Activated CD4-positive, alpha-beta memory T cell treated with anti-CD3 and anti-CD28 coated beads for 36 hours (primary cell): Measurements from ENCODE around the gene PLCL1. TPM values are rescaled to one million over a fixed set of nuclear protein-coding genes. Genes with fewer than 3 reads are reported as not detected.

ENCODE experiments used
- CTCF ChIA-PET: fragments of 350-600 bp; sonication (Branson Sonifier 250); formaldehyde crosslinking; loops from one replicate; lab custom pipeline; 2021; ENCODE audit warnings: antibody characterized with exemption, inconsistent platforms; lab: Charles Lee
- POLR2A ChIA-PET: fragments of 350-600 bp; sonication (Branson Sonifier 250); formaldehyde crosslinking; loops from one replicate; lab custom pipeline; 2021; ENCODE audit warnings: antibody characterized with exemption; lab: Charles Lee
- DNase-seq: peaks from one replicate; pipeline ENCODE4 v3.0.0-alpha.2; 2020
- H3K27ac Mint-ChIP-seq: one replicate; pipeline ENCODE4 v1.8.0; 2021; ENCODE audit warnings: mixed read lengths
- H3K27me3 Mint-ChIP-seq: one replicate; pipeline ENCODE4 v1.8.0; 2021; ENCODE audit warnings: mixed read lengths
- H3K36me3 Mint-ChIP-seq: one replicate; pipeline ENCODE4 v1.8.0; 2021; ENCODE audit warnings: mixed read lengths
- H3K4me1 Mint-ChIP-seq: one replicate; pipeline ENCODE4 v1.8.0; 2021; ENCODE audit warnings: low read depth, mixed read lengths
- H3K4me3 Mint-ChIP-seq: one replicate; pipeline ENCODE4 v1.8.0; 2021; ENCODE audit warnings: mild to moderate bottlenecking, mixed read lengths
- H3K9me3 Mint-ChIP-seq: one replicate; pipeline ENCODE4 v1.8.0; 2021; ENCODE audit warnings: mixed read lengths
- intact Hi-C: fragments of 100-400 bp; cut with micrococcal nuclease; formaldehyde crosslinking; loops from one replicate; pipeline ENCODE4 v1.15.1; 2023
- total RNA-seq, 2 experiments: library from RNA; stranded (reverse); gene quantifications; one replicate each; pipeline ENCODE4 v1.2.3, GENCODE V29; 2021

PLCL1 gene
- total RNA-seq, 2 experiments from 2014 or later = 1.7 to 1.9 TPM

- H3K27ac Mint-ChIP-seq = no peak overlapping the region
- POLR2A ChIA-PET = interaction anchor here (0.6 kb wide), 1 partner anchor 8 kb away, joined by 3 read pairs; no protein-coding TSS in a partner anchor
- CTCF ChIA-PET = interaction anchor here (0.6 to 1.7 kb wide), 4 partner anchors 72 to 1634 kb away, joined by 3 to 5 read pairs (median 4); no protein-coding TSS in a partner anchor
- no peaks in the 10 kb centered on the region for H3K36me3 Mint-ChIP-seq
- H3K27me3 Mint-ChIP-seq = no peaks in the 10 kb centered on the region
- peaks cover 2% of the 10 kb centered on the region for H3K4me1 Mint-ChIP-seq
- intact Hi-C loops = no loop called here
- no peak overlapping the region for H3K4me3 Mint-ChIP-seq
- no peaks in the 10 kb centered on the region for H3K9me3 Mint-ChIP-seq
- no peak for DNase-seq
Measured at GRCh38 chr2:198055716-198056115, 251.3 kb downstream of the PLCL1 start.

- Mint-ChIP-seq H3K4me1 (peaks cover 2% of the 10 kb centered on the region), H3K36me3 (no peaks in the 10 kb centered on the region), H3K9me3 (no peaks in the 10 kb centered on the region), H3K4me3 (no peak overlapping the region), H3K27me3 (no peaks in the 10 kb centered on the region), H3K27ac (no peak overlapping the region)
- DNase-seq = no peak
- intact Hi-C loops = no loop called here
- POLR2A ChIA-PET = no interaction called here
- CTCF ChIA-PET = interaction anchor here (1.7 kb wide), 1 partner anchor 240 kb away, joined by 4 read pairs; no protein-coding TSS in a partner anchor
Measured at GRCh38 chr2:198056836-198057235, 252.4 kb downstream of the PLCL1 start.

- DNase-seq = no peak
- ChIA-PET POLR2A (no interaction called here), CTCF (no interaction called here)
- intact Hi-C loops = no loop called here
- peaks cover 4% of the 10 kb centered on the region for H3K4me1 Mint-ChIP-seq
- H3K9me3 Mint-ChIP-seq = no peaks in the 10 kb centered on the region
- H3K4me3 Mint-ChIP-seq = no peak overlapping the region
- H3K27me3 Mint-ChIP-seq = no peaks in the 10 kb centered on the region
- H3K36me3 Mint-ChIP-seq = no peaks in the 10 kb centered on the region
- H3K27ac Mint-ChIP-seq = no peak overlapping the region
Measured at GRCh38 chr2:198059800-198060199, 255.4 kb downstream of the PLCL1 start.

GRCh38 chr2:198060277-198060676 lies 255.9 kb downstream of the PLCL1 start:
- CTCF ChIA-PET = interaction anchor here (0.6 kb wide), 1 partner anchor 59 kb away, joined by 3 read pairs; no protein-coding TSS in a partner anchor
- intact Hi-C loops = no loop called here
- Mint-ChIP-seq H3K27me3 (no peaks in the 10 kb centered on the region), H3K9me3 (no peaks in the 10 kb centered on the region), H3K4me3 (no peak overlapping the region), H3K36me3 (no peaks in the 10 kb centered on the region), H3K4me1 (peaks cover 4% of the 10 kb centered on the region), H3K27ac (no peak overlapping the region)
- DNase-seq = no peak
- POLR2A ChIA-PET = no interaction called here

GRCh38 chr2:198062826-198063225 lies 258.4 kb downstream of the PLCL1 start:
- H3K4me1 Mint-ChIP-seq = peaks cover 4% of the 10 kb centered on the region
- ChIA-PET CTCF (interaction anchor here (1.0 to 1.1 kb wide), 2 partner anchors 174 to 234 kb away, joined by 3 read pairs; no protein-coding TSS in a partner anchor), POLR2A (no interaction called here)
- intact Hi-C loops = no loop called here
- H3K36me3 Mint-ChIP-seq = no peaks in the 10 kb centered on the region
- H3K9me3 Mint-ChIP-seq = no peaks in the 10 kb centered on the region
- no peak overlapping the region for H3K4me3 Mint-ChIP-seq
- DNase-seq = no peak
- H3K27ac Mint-ChIP-seq = no peak overlapping the region
- no peaks in the 10 kb centered on the region for H3K27me3 Mint-ChIP-seq

GRCh38 chr2:198063242-198063641 lies 258.8 kb downstream of the PLCL1 start:
- POLR2A ChIA-PET = no interaction called here
- Mint-ChIP-seq H3K27ac (no peak overlapping the region), H3K36me3 (no peaks in the 10 kb centered on the region), H3K27me3 (no peaks in the 10 kb centered on the region), H3K9me3 (no peaks in the 10 kb centered on the region), H3K4me3 (no peak overlapping the region), H3K4me1 (peaks cover 4% of the 10 kb centered on the region)
- no peak for DNase-seq
- CTCF ChIA-PET = interaction anchor here (0.9 to 1.1 kb wide), 3 partner anchors 10 to 234 kb away, joined by 3 read pairs; no protein-coding TSS in a partner anchor
- intact Hi-C loops = no loop called here

GRCh38 chr2:198065322-198065721 lies 260.9 kb downstream of the PLCL1 start:
- POLR2A ChIA-PET = no interaction called here
- Mint-ChIP-seq H3K4me3 (no peak overlapping the region), H3K9me3 (no peaks in the 10 kb centered on the region), H3K27ac (no peak overlapping the region), H3K27me3 (no peaks in the 10 kb centered on the region), H3K4me1 (peaks cover 4% of the 10 kb centered on the region), H3K36me3 (no peaks in the 10 kb centered on the region)
- intact Hi-C loops = no loop called here
- DNase-seq = no peak
- CTCF ChIA-PET = interaction anchor here (2.2 kb wide), 1 partner anchor 11 kb away, joined by 9 read pairs; no protein-coding TSS in a partner anchor

GRCh38 chr2:198066597-198066996 lies 262.2 kb downstream of the PLCL1 start:
- CTCF ChIA-PET = interaction anchor here (2.2 kb wide), 1 partner anchor 12 kb away, joined by 9 read pairs; no protein-coding TSS in a partner anchor
- no peak for DNase-seq
- Mint-ChIP-seq H3K36me3 (no peaks in the 10 kb centered on the region), H3K9me3 (no peaks in the 10 kb centered on the region), H3K27me3 (no peaks in the 10 kb centered on the region), H3K27ac (no peak overlapping the region), H3K4me3 (no peak overlapping the region), H3K4me1 (peaks cover 4% of the 10 kb centered on the region)
- POLR2A ChIA-PET = interaction anchor here (0.6 to 0.7 kb wide), 2 partner anchors 9 to 148 kb away, joined by 3 read pairs; no protein-coding TSS in a partner anchor
- intact Hi-C loops = no loop called here

GRCh38 chr2:198072655-198073054 lies 268.3 kb downstream of the PLCL1 start:
- no peak for DNase-seq
- H3K4me1 Mint-ChIP-seq = no peaks in the 10 kb centered on the region
- no peak overlapping the region for H3K27ac Mint-ChIP-seq
- no peaks in the 10 kb centered on the region for H3K9me3 Mint-ChIP-seq
- H3K4me3 Mint-ChIP-seq = no peak overlapping the region
- ChIA-PET POLR2A (no interaction called here), CTCF (no interaction called here)
- intact Hi-C loops = no loop called here
- no peaks in the 10 kb centered on the region for H3K36me3 Mint-ChIP-seq
- no peaks in the 10 kb centered on the region for H3K27me3 Mint-ChIP-seq

GRCh38 chr2:198073253-198073652 lies 268.9 kb downstream of the PLCL1 start:
- Mint-ChIP-seq H3K36me3 (no peaks in the 10 kb centered on the region), H3K4me3 (no peak overlapping the region), H3K27me3 (no peaks in the 10 kb centered on the region), H3K27ac (no peak overlapping the region), H3K9me3 (no peaks in the 10 kb centered on the region), H3K4me1 (no peaks in the 10 kb centered on the region)
- ChIA-PET CTCF (no interaction called here), POLR2A (no interaction called here)
- intact Hi-C loops = no loop called here
- DNase-seq = no peak

- intact Hi-C loops = no loop called here
- DNase-seq = no peak
- no peaks in the 10 kb centered on the region for H3K9me3 Mint-ChIP-seq
- no peaks in the 10 kb centered on the region for H3K36me3 Mint-ChIP-seq
- no peaks in the 10 kb centered on the region for H3K4me1 Mint-ChIP-seq
- CTCF ChIA-PET = interaction anchor here (0.7 kb wide), 1 partner anchor 183 kb away, joined by 5 read pairs; no protein-coding TSS in a partner anchor
- no peak overlapping the region for H3K4me3 Mint-ChIP-seq
- POLR2A ChIA-PET = interaction anchor here (0.5 kb wide), 1 partner anchor 524 kb away, joined by 3 read pairs; no protein-coding TSS in a partner anchor
- no peaks in the 10 kb centered on the region for H3K27me3 Mint-ChIP-seq
- H3K27ac Mint-ChIP-seq = no peak overlapping the region
Measured at GRCh38 chr2:198077477-198077876, 273.1 kb downstream of the PLCL1 start.

GRCh38 chr2:198080879-198081765 lies 276.7 kb downstream of the PLCL1 start:
- no peak for DNase-seq
- ChIA-PET POLR2A (no interaction called here), CTCF (no interaction called here)
- H3K4me3 Mint-ChIP-seq = no peak overlapping the region
- peaks cover 9% of the 10 kb centered on the region for H3K36me3 Mint-ChIP-seq
- no peaks in the 10 kb centered on the region for H3K27me3 Mint-ChIP-seq
- intact Hi-C loops = no loop called here
- no peaks in the 10 kb centered on the region for H3K4me1 Mint-ChIP-seq
- H3K9me3 Mint-ChIP-seq = no peaks in the 10 kb centered on the region
- H3K27ac Mint-ChIP-seq = no peak overlapping the region
